NCI-H526 treated with DMSO at 0.1 percent for 48 hours (cell line): ENCODE measurements around the gene TENM3.

Source experiments
- DNase-seq: peaks from one replicate; lab custom pipeline; 2025; lab: John Stamatoyannopoulos, UW

Gene TENM3

GRCh38 chr4:182776376-182777105 lies 533.3 kb downstream of the TENM3 start:
- no peak for DNase-seq

GRCh38 chr4:182778222-182778982 lies 535.2 kb downstream of the TENM3 start:
- no peak for DNase-seq

DNA sequence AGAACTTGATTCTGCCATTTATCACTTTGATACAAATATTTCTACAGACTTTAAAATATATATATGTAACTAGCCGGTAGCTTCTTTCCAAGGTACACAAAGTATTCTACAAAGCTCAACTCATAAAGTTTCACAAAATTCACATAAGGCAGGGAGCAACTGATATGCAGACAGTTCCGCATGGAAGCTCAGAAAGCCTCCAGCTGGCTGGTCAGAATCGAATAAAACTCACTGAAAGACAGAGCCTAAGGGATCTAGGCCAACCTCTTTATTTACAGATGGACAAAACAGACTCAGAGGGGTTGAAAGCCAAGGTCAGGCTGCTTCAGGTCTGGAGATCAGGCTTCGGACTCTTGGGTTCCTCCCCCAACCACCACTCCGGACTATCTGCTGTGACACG lies 543.8 kb downstream of the TENM3 start:
- no peak for DNase-seq

GRCh38 chr4:182788201-182788600 lies 545.0 kb downstream of the TENM3 start:
- DNase-seq = no peak

DNA sequence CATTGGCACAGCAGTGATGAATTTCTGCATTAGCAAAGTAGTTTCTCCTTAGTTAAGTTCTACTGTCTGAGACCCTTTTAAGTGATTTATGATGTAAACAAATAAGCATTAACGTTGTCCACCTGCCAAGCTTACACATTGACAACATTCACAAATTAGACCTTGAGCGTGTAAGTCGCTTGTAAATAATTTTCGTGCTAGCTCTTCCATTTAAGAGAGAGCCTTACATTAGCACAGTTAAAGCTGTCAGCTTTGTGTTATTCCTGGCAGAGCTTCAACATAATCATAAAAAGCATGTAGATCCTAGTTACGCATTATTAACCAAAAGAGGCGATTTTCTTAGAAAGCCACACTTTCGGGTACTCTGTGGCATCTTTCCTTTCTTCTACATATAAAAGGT lies 546.3 kb downstream of the TENM3 start:
- no peak for DNase-seq

DNA sequence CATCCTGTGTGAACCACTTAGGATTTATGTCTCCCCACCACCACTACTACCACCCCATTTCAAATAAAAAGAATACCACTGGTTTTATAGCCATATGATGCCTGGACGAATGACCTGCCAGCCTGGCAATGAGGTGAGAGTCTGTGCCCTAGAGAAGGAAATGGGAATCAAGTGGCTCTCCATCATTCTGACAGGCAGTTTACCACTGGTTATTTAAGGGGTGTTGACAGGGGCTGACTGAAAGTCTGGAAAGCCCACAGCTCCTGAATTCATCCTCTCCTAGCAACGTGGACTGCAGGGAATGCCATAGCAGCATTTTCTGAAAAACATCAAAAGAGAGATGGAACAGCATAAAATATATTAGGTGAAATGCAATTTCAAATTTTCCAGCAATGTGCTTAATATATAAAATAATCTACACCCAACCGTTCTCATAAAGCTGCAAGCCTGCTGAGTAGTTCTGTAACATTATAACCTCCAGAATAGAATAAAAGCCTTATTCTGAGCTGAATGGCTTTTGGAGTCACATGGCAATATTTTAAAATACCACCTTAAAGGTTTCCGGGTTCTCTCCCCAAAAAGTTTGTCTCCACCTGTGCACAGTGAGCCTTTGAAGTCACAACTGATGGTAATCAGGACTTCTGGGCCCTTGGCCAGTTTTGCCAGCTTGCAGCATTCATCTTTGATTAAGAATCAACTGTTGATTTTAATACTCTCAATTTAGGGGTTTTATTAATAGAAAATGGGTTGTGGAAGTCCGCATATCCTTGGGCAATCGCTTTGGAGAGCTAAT lies 552.4 kb downstream of the TENM3 start:
- no peak for DNase-seq

DNA sequence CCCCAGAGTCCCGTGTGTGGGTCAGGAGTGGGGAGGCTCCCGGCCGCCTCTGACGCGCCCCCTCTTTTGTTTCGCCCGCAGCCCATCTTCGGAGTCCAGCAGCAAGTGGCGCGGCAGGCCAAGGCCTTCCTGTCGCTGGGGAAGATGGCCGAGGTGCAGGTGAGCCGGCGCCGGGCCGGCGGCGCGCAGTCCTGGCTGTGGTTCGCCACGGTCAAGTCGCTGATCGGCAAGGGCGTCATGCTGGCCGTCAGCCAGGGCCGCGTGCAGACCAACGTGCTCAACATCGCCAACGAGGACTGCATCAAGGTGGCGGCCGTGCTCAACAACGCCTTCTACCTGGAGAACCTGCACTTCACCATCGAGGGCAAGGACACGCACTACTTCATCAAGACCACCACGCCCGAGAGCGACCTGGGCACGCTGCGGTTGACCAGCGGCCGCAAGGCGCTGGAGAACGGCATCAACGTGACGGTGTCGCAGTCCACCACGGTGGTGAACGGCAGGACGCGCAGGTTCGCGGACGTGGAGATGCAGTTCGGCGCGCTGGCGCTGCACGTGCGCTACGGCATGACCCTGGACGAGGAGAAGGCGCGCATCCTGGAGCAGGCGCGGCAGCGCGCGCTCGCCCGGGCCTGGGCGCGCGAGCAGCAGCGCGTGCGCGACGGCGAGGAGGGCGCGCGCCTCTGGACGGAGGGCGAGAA lies 556.5 kb downstream of the TENM3 start:
- DNase-seq = no peak

- no peak for DNase-seq
Measured at GRCh38 chr4:182800216-182800515, 557.0 kb downstream of the TENM3 start.

DNA sequence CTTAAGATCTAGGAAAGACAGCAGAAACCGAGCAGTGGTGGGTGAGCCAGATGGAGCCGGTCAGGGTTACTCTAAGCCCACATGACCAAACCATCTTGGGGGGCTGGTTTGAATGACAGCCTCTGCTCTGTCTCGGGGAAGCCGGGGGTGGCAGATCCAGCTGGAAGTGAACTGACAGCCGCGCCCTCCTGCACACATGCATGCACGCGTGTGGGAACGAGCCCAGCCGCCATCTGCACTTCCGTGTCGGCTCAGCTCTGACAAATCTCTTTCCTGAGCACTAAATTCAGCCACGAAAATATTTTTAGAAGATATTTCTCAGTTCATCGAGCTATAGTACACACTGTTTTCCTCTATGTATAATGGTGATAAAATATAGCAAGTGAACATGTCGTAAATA lies 558.4 kb downstream of the TENM3 start:
- no peak for DNase-seq

DNA sequence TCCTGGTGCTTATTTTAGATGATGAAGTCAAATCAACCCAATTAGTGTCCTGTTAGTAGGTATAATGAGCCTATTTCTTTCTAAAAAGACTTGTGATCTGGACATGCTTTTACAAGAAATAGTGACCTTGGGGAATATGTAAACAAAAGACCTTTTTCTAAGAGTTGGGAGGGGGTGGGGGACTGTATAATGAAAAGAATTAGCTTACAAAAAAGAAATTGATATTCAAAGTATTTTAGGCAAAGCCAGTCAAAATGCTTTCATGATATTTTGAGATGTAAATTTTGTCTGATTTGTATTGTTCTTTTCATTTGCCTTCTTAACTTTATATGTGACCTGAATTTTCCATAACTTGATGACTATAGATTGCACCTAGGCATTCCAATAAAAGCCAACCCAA lies 559.4 kb downstream of the TENM3 start:
- no peak for DNase-seq

- no peak for DNase-seq
Measured at GRCh38 chr4:182803235-182803634, 560.0 kb downstream of the TENM3 start.

GRCh38 chr4:182804131-182804530 lies 560.9 kb downstream of the TENM3 start:
- DNase-seq = no peak

DNA sequence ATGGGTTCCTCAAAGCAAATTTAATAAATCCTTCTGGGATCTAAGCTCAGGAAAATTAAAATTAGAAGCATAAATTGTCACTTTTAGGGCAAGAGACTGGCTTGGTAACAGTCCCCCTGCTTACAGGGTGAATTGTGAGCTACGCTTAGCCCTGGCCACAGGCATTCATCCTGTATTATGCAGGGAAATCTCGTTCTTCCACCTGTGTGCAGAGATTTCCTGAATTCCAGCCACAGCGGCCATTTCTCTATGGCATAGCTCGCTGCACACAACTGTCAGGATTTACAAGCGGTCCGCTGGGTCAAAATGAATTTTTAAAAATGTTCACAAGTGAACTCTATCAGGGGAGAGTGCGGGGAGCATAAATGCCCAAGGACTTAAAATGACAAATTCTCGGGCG lies 562.1 kb downstream of the TENM3 start:
- DNase-seq = no peak

DNA sequence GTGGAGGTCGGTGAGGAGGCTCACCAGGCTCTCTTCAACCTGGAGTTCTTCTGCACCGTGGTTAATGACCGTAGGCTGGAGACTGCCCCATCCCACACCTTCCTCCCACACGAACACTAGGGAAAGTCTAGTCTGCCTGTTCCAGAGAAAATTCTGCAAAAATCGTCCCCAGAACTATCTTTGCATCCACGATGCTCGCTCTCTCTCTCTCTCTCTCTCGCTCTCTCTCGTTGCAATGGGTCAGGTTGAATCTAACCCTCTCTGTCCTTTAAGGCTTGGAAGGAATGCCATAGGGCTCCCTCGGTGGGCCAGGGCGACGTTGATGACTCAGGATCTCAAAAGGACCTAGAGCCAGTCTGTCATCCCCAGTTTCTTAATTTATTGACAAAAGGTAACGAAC lies 562.5 kb downstream of the TENM3 start:
- no peak for DNase-seq

- DNase-seq = peak; percentile 54
Measured at GRCh38 chr4:182806259-182807252, 563.4 kb downstream of the TENM3 start.

DNA sequence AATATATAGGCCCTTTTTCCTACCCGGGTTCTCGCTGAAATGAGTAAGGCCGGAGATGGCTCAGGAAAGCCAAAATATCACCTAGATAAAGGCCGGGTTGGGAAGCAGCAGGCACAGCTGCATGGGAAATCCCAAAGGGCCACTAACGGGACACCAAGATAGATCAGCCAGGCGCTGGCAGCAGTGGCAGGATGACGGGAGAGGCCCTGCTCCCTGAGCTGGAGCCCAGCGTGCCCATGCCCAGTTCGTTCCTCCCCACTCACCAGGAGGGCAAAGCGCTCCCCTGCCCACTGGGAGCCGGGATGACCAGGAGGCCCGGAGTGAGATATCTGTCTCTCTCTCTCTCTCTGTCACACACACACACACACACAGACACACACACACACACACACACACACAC lies 564.1 kb downstream of the TENM3 start:
- DNase-seq = no peak

GRCh38 chr4:182807767-182808548 lies 564.8 kb downstream of the TENM3 start:
- no peak for DNase-seq

GRCh38 chr4:182808673-182809416 lies 565.6 kb downstream of the TENM3 start:
- no peak for DNase-seq

- no peak for DNase-seq
Measured at GRCh38 chr4:182809417-182810102, 566.4 kb downstream of the TENM3 start.
